B cell (primary cell): ENCODE results near the gene UFL1. TPM values are rescaled to one million over a fixed set of nuclear protein-coding genes. Genes with fewer than 3 reads are reported as not detected.

Source experiments
- ATAC-seq: fragments of 200-7000 bp; cut with Tn5 transposase; one replicate; pipeline ENCODE4 v1.10.0; 2021; ENCODE audit warnings: low read depth, mild to moderate bottlenecking, moderate number of reproducible peaks, moderate library complexity
- CTCF ChIA-PET: fragments of 350-600 bp; sonication (Branson Sonifier 250); formaldehyde crosslinking; loops from one replicate; lab custom pipeline; 2021; ENCODE audit warnings: antibody characterized with exemption, inconsistent platforms; lab: Charles Lee
- POLR2A ChIA-PET: fragments of 350-600 bp; sonication (Branson Sonifier 250); formaldehyde crosslinking; loops from one replicate; lab custom pipeline; 2021; ENCODE audit warnings: antibody characterized with exemption; lab: Charles Lee
- DNase-seq: peaks from one replicate; pipeline ENCODE4 v3.0.0; 2013
- H2AFZ ChIP-seq: 2 replicates; pipeline ENCODE4 v1.6.1; 2012; ENCODE audit warnings: mild to moderate bottlenecking, low read depth, low read length; ENCODE audit not compliant: insufficient read depth, poor library complexity, severe bottlenecking
- H3K27ac ChIP-seq, 2 donors: 1 replicate in 1 of 2; 2 replicates in 1 of 2; pipeline ENCODE4 v1.5.1; 2012 to 2013; ENCODE audit warnings: low read length in 2 of 2, mild to moderate bottlenecking in 2 of 2, moderate library complexity in 1 of 2
- H3K27me3 ChIP-seq, 4 experiments: fragments of 200-600 bp in 1 of 4; sonication (generic) in 1 of 4; replicated peaks in 1 of 4; 1 replicate in 2 of 4; 2 replicates in 2 of 4; pipeline versions ENCODE4 v1.6.1 to v1.7.0; 2013 to 2016; ENCODE audit warnings: low read length in 3 of 4, mild to moderate bottlenecking in 2 of 4, mixed read lengths in 1 of 4, moderate library complexity in 1 of 4; ENCODE audit not compliant: insufficient read depth in 4 of 4, control insufficient read depth in 3 of 4; ENCODE audit errors: control extremely low read depth in 1 of 4
- H3K36me3 ChIP-seq, 2 experiments: replicated peaks in 1 of 2; 1 replicate in 1 of 2; 2 replicates in 1 of 2; pipeline versions ENCODE4 v1.6.1 to v1.7.1; 2013; ENCODE audit warnings: low read length in 1 of 2; ENCODE audit not compliant: insufficient read depth in 2 of 2, control insufficient read depth in 1 of 2; ENCODE audit errors: control extremely low read depth in 1 of 2, extremely low read depth in 1 of 2
- H3K4me1 ChIP-seq, 2 donors: fragments of 200-600 bp in 1 of 2; sonication (generic) in 1 of 2; 1 replicate in 1 of 2; 2 replicates in 1 of 2; pipeline versions ENCODE4 v1.5.1 to v1.6.1; 2013 to 2017; ENCODE audit warnings: low read length in 2 of 2; ENCODE audit not compliant: control insufficient read depth in 2 of 2, insufficient read depth in 2 of 2
- H3K4me2 ChIP-seq: replicated peaks from 2 replicates; pipeline ENCODE3; 2012; ENCODE audit warnings: mild to moderate bottlenecking, low read depth, low read length; ENCODE audit not compliant: poor library complexity, severe bottlenecking
- H3K4me3 ChIP-seq, 5 experiments: fragments of 200-600 bp in 1 of 5; sonication (generic) in 1 of 5; 1 replicate in 3 of 5; 2 replicates in 2 of 5; pipeline versions ENCODE4 v1.5.1 to v1.7.0; 2011 to 2016; ENCODE audit warnings: low read length in 4 of 5, mild to moderate bottlenecking in 4 of 5, low read depth in 2 of 5, control low read depth in 1 of 5, moderate library complexity in 1 of 5; ENCODE audit not compliant: insufficient read depth in 1 of 5; ENCODE audit errors: control extremely low read depth in 1 of 5, extremely low read depth in 1 of 5
- H3K79me2 ChIP-seq: fragments of 200-600 bp; sonication (generic); one replicate; pipeline ENCODE4 v1.6.0; 2016; ENCODE audit warnings: low read length; ENCODE audit not compliant: control insufficient read depth, insufficient read depth
- H3K9ac ChIP-seq: fragments of 200-600 bp; sonication (generic); 2 replicates; pipeline ENCODE4 v1.6.1; 2017; ENCODE audit warnings: mild to moderate bottlenecking, low read length, moderate library complexity
- H3K9me3 ChIP-seq, 3 donors: one replicate each; pipeline versions ENCODE4 v1.6.1 to v1.7.1; 2013; ENCODE audit warnings: low read length in 2 of 3; ENCODE audit not compliant: control insufficient read depth in 2 of 3, insufficient read depth in 1 of 3; ENCODE audit errors: control extremely low read depth in 1 of 3
- H4K20me1 ChIP-seq: 2 replicates; pipeline ENCODE4 v1.6.0; 2012; ENCODE audit warnings: mild to moderate bottlenecking, low read length; ENCODE audit not compliant: insufficient read depth, control insufficient read depth, poor library complexity, severe bottlenecking
- H3K27ac Mint-ChIP-seq: one replicate; pipeline ENCODE4 v1.8.0; 2021; ENCODE audit warnings: mixed read lengths
- H3K27me3 Mint-ChIP-seq: one replicate; pipeline ENCODE4 v1.8.0; 2021; ENCODE audit warnings: mixed read lengths
- H3K4me1 Mint-ChIP-seq: one replicate; pipeline ENCODE4 v1.8.0; 2021; ENCODE audit warnings: mixed read lengths
- H3K4me3 Mint-ChIP-seq: one replicate; pipeline ENCODE4 v1.8.0; 2021; ENCODE audit warnings: mixed read lengths
- H3K9me3 Mint-ChIP-seq: one replicate; pipeline ENCODE4 v1.8.0; 2022; ENCODE audit warnings: mixed read lengths; ENCODE audit not compliant: insufficient read depth
- EZH2 ChIP-seq: IDR thresholded peaks from 2 replicates; pipeline ENCODE4 v1.6.1; 2012; ENCODE audit warnings: borderline replicate concordance, low read depth, mild to moderate bottlenecking, moderate library complexity, low read length; ENCODE audit not compliant: insufficient read depth, poor library complexity, severe bottlenecking
- WGBS: methylation state at CpG from one replicate; pipeline ENCODE4 v1.1.5; 2013; ENCODE audit warnings: missing lambda C conversion rate; ENCODE audit not compliant: insufficient coverage; 5-methylcytosine and 5-hydroxymethylcytosine counted together
- intact Hi-C: fragments of 100-400 bp; cut with micrococcal nuclease; formaldehyde crosslinking; loops from one replicate; pipeline ENCODE4 v1.10.0; 2022
- polyA plus RNA-seq: library from polyadenylated mRNA; depleted of rRNA; stranded (reverse); fragments of >200 nt; gene quantifications from 2 replicates; pipeline ENCODE4 v1.2.3, GENCODE V29; 2012
- total RNA-seq, 2 donors: library from RNA; stranded (reverse); fragments of 120-200 nt in 1 of 2; gene quantifications; 1 replicate in 1 of 2; 2 replicates in 1 of 2; pipeline versions ENCODE4 v1.2.3 to v1.2.4, GENCODE V29; 2013 to 2022
- TF ChIP-seq, protein P1 (sequence below): fragments of 200-600 bp; IDR thresholded peaks from one replicate; pipeline ENCODE4 v1.8.0; 2022; ENCODE audit warnings: antibody characterized with exemption, mild to moderate bottlenecking

The UFL1 gene
- total and polyA plus RNA-seq, 2 donors (not counting 1 experiment from before 2014, with no cell fraction given), result 6.2 to 25.0 TPM

DNA sequence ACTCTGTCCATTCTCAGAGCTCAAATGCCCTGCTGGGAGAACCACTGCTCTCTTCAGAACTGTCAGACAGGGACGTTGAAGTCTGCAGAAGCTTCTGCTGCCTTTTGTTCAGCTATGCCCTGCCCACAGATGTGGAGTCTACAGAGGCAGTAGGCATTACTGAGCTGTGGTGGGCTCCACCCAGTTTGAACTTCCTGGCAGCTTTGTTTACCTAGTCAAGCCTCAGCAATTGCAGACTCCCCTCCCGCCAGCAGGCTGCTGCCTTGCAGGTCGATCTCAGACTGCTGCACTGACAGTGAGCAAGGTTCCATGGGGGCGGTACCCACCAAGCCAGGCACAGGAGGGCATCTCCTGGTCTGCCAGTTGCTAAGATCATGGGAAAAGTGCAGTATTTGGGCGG is 21.8 kb upstream of the UFL1 start:
- intact Hi-C loops, result no loop called here
- H3K4me3 ChIP-seq, result no peak overlapping the region
- no peak overlapping the region for H3K4me2 ChIP-seq
- 71% methylated on average over 5 of the region's 5 CpGs for WGBS
- Mint-ChIP-seq H3K27ac (no peak overlapping the region), H3K4me3 (no peak overlapping the region), H3K4me1 (peaks cover 7% of the 10 kb centered on the region), H3K9me3 (peaks cover 18% of the 10 kb centered on the region), H3K27me3 (no peaks in the 10 kb centered on the region)
- peaks cover 1 to 10% (median 4%) of the 10 kb centered on the region in 3 donors for H3K9me3 ChIP-seq
- no peaks in the 10 kb centered on the region for H3K27me3 ChIP-seq
- H3K36me3 ChIP-seq, result no peaks in the 10 kb centered on the region
- ChIA-PET POLR2A (no interaction called here), CTCF (no interaction called here)
- no peak for DNase-seq
- H2AFZ ChIP-seq, result no peak overlapping the region
- TF ChIP-seq, protein P1, sequence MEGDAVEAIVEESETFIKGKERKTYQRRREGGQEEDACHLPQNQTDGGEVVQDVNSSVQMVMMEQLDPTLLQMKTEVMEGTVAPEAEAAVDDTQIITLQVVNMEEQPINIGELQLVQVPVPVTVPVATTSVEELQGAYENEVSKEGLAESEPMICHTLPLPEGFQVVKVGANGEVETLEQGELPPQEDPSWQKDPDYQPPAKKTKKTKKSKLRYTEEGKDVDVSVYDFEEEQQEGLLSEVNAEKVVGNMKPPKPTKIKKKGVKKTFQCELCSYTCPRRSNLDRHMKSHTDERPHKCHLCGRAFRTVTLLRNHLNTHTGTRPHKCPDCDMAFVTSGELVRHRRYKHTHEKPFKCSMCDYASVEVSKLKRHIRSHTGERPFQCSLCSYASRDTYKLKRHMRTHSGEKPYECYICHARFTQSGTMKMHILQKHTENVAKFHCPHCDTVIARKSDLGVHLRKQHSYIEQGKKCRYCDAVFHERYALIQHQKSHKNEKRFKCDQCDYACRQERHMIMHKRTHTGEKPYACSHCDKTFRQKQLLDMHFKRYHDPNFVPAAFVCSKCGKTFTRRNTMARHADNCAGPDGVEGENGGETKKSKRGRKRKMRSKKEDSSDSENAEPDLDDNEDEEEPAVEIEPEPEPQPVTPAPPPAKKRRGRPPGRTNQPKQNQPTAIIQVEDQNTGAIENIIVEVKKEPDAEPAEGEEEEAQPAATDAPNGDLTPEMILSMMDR, result no peak
- TF ChIP-seq EZH2, result no peak
- ATAC-seq, result peak; percentile 36
- H3K79me2 ChIP-seq, result no peaks in the 10 kb centered on the region
- H4K20me1 ChIP-seq, result no peaks in the 10 kb centered on the region
- H3K9ac ChIP-seq, result no peak overlapping the region
- no peak overlapping the region for H3K27ac ChIP-seq
- peaks cover 0 to 9% of the 10 kb centered on the region in 2 donors for H3K4me1 ChIP-seq

DNA sequence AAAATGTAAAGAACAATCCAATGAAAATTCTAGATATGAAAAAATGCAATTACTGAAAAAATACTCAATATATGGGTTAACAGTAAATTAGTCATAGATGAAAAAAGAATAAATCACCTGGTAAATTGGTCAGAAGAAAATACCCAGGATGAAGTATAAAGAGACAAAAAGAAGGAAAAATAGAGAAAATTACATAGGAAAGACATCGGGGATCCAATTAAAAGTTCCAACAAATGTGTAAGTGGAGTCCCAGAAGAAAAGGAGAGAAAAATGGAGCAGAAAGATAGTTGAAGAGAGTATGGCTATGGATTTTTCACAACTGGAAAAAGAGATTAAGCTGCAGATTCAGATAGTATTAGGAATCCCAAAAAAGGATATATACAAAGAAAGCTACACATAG is 18.7 kb upstream of the UFL1 start:
- no peak overlapping the region for H2AFZ ChIP-seq
- no peak overlapping the region for H3K27ac ChIP-seq
- no peaks in the 10 kb centered on the region for H3K79me2 ChIP-seq
- CTCF ChIA-PET, result no interaction called here
- no peaks in the 10 kb centered on the region for H4K20me1 ChIP-seq
- H3K27me3 ChIP-seq, result no peaks in the 10 kb centered on the region
- no peaks in the 10 kb centered on the region for H3K27me3 Mint-ChIP-seq
- intact Hi-C loops, result no loop called here
- H3K27ac Mint-ChIP-seq, result no peak overlapping the region
- peaks cover 0 to 9% of the 10 kb centered on the region in 2 donors for H3K4me1 ChIP-seq
- H3K9me3 ChIP-seq, result peaks cover 1 to 10% (median 4%) of the 10 kb centered on the region in 3 donors
- no peaks in the 10 kb centered on the region for H3K36me3 ChIP-seq
- H3K4me1 Mint-ChIP-seq, result peaks cover 7% of the 10 kb centered on the region
- H3K9ac ChIP-seq, result no peak overlapping the region
- no peak overlapping the region for H3K4me3 Mint-ChIP-seq
- TF ChIP-seq, protein P1, result no peak
- no peak for TF ChIP-seq EZH2
- peaks cover 15% of the 10 kb centered on the region for H3K9me3 Mint-ChIP-seq
- H3K4me3 ChIP-seq, result no peak overlapping the region
- WGBS, result 83% methylated on average over 1 of the region's 1 CpG
- DNase-seq (no peak), ATAC-seq (no peak)
- H3K4me2 ChIP-seq, result no peak overlapping the region
- POLR2A ChIA-PET, result no interaction called here
